H1 (cell line): ENCODE results near the gene VIPR2. TPM values are rescaled to one million over a fixed set of nuclear protein-coding genes. Genes with fewer than 3 reads are reported as not detected.

Experiments used
- HDAC2 ChIP-seq, 2 experiments: fragments of 300-600 bp in 1 of 2; sonication (generic) in 1 of 2; IDR thresholded peaks; 2 replicates each; pipeline ENCODE4 v1.6.1; 2011 to 2012; ENCODE audit warnings: low read depth in 2 of 2, low read length in 2 of 2, mild to moderate bottlenecking in 2 of 2, moderate library complexity in 2 of 2, borderline replicate concordance in 1 of 2, inconsistent platforms in 1 of 2
- KDM4A ChIP-seq: IDR thresholded peaks from one replicate; pipeline ENCODE4 v1.7.1; 2012; ENCODE audit warnings: low read depth, mild to moderate bottlenecking, moderate library complexity, low read length, inconsistent platforms; ENCODE audit not compliant: severe bottlenecking
- SP4 ChIP-seq: IDR thresholded peaks from 2 replicates; pipeline ENCODE4 v1.6.1; 2012; ENCODE audit warnings: low read length, inconsistent platforms
- SRF ChIP-seq: IDR thresholded peaks from 2 replicates; pipeline ENCODE4 v1.6.1; 2011; ENCODE audit warnings: mild to moderate bottlenecking, low read depth, low read length, moderate library complexity
- polyA plus RNA-seq, 7 experiments: library from polyadenylated mRNA; depleted of rRNA in 3 of 7; stranded (reverse) in 5 of 7; unstranded in 2 of 7; fragments of >200 nt in 5 of 7; fragments of 200-250 nt in 2 of 7; gene quantifications; 1 replicate in 5 of 7; 2 replicates in 1 of 7; 4 replicates in 1 of 7; pipeline versions ENCODE4 v1.2.1 to v1.2.3, GENCODE V29; 2011 to 2013; ENCODE audit warnings: missing spikeins in 2 of 7, mixed read lengths in 2 of 7
- total RNA-seq: library from RNA; stranded (reverse); fragmentation: NEBNext Ultra II Directional; extraction: Animal tissue kit (Norgen Biotek cat#: 25700); gene quantifications from 2 replicates; pipeline ENCODE4 v1.2.1, GENCODE V29; 2021

Gene VIPR2
- total and polyA plus RNA-seq, 2 of the 8 experiments (the other 6 are each of a cell fraction or from before 2014, with no cell fraction given) = 2.4 to 6.3 TPM

- TF ChIP-seq KDM4A = no peak
- no peak for TF ChIP-seq SP4
- TF ChIP-seq HDAC2 (IDR thresholded peaks at IDR 0.05; ENCODE audit: borderline replicate concordance in 1 of 2, low read depth in 2 of 2, low read length in 2 of 2) = no peak
- no peak for TF ChIP-seq SRF
Measured at GRCh38 chr7:159167139-159167538, 22.5 kb upstream of the VIPR2 start (continued).
